HepG2 (cell line): ENCODE data around the gene F2RL3. TPM values are rescaled to one million over a fixed set of nuclear protein-coding genes. Genes with fewer than 3 reads are reported as not detected.

ENCODE experiments used
- ADNP ChIP-seq: sonication (generic); formaldehyde crosslinking; IDR thresholded peaks from 2 replicates; pipeline ENCODE4 v1.4.0; 2020; ENCODE audit warnings: missing genetic modification reagents
- AKAP8 ChIP-seq: sonication (generic); formaldehyde crosslinking; IDR thresholded peaks from 2 replicates; pipeline ENCODE4 v1.5.1; 2020; ENCODE audit warnings: mild to moderate bottlenecking, missing genetic modification reagents
- ELF3 ChIP-seq: IDR thresholded peaks from 2 replicates; pipeline ENCODE4 v1.6.1; 2016; ENCODE audit warnings: missing genetic modification reagents, missing compliant biosample characterization
- GTF2F1 ChIP-seq: fragments of 150-350 bp; IDR thresholded peaks from 2 replicates; pipeline ENCODE4 v1.6.1; 2014; ENCODE audit warnings: low read length
- KDM5B ChIP-seq: sonication (generic); formaldehyde crosslinking; IDR thresholded peaks from 2 replicates; pipeline ENCODE4 v1.4.0; 2020; ENCODE audit warnings: missing genetic modification reagents, mild to moderate bottlenecking, borderline replicate concordance
- REL ChIP-seq: sonication (generic); formaldehyde crosslinking; conservative IDR thresholded peaks from 2 replicates; pipeline ENCODE4 v1.8.0; 2022; ENCODE audit warnings: mild to moderate bottlenecking, missing genetic modification reagents, moderate library complexity
- SALL2 ChIP-seq: sonication (generic); formaldehyde crosslinking; IDR thresholded peaks from 2 replicates; pipeline ENCODE4 v1.8.1; 2023; ENCODE audit warnings: mild to moderate bottlenecking, missing genetic modification reagents, inconsistent platforms
- SNRNP70 ChIP-seq: fragments of 200-400 bp; formaldehyde crosslinking; IDR thresholded peaks from 2 replicates; pipeline ENCODE4 v1.6.1; 2017; ENCODE audit warnings: mild to moderate bottlenecking, low read depth, low read length, moderate library complexity
- ZFX ChIP-seq: sonication (generic); formaldehyde crosslinking; IDR thresholded peaks from 2 replicates; pipeline ENCODE4 v1.4.0; 2020; ENCODE audit warnings: mild to moderate bottlenecking, low read depth, missing genetic modification reagents, moderate library complexity
- ZNF343 ChIP-seq: sonication (generic); formaldehyde crosslinking; IDR thresholded peaks from 2 replicates; pipeline ENCODE4 v1.4.0; 2020; ENCODE audit warnings: mild to moderate bottlenecking, missing genetic modification reagents
- ZNF546 ChIP-seq: sonication (generic); formaldehyde crosslinking; conservative IDR thresholded peaks from 2 replicates; pipeline ENCODE4 v1.8.1; 2023; ENCODE audit warnings: mild to moderate bottlenecking, missing genetic modification reagents
- ZNF557 ChIP-seq: sonication (generic); formaldehyde crosslinking; IDR thresholded peaks from 2 replicates; pipeline ENCODE4 v1.4.0; 2020; ENCODE audit warnings: missing genetic modification reagents
- ZNF777 ChIP-seq: sonication (generic); formaldehyde crosslinking; IDR thresholded peaks from 2 replicates; pipeline ENCODE4 v1.4.0; 2020; ENCODE audit warnings: missing genetic modification reagents
- ZSCAN9 ChIP-seq: IDR thresholded peaks from 2 replicates; pipeline ENCODE4 v1.6.1; 2016; ENCODE audit warnings: borderline replicate concordance
- polyA plus RNA-seq, 8 experiments: library from polyadenylated mRNA; depleted of rRNA in 3 of 8; stranded (reverse) in 7 of 8; unstranded in 1 of 8; fragments of >200 nt; fragmentation: Illumina TruSeq in 4 of 8; extraction: Trizol in 4 of 8; gene quantifications; 2 replicates each; pipeline versions ENCODE4 v1.2.1 to v1.2.3, GENCODE V29; 2011 to 2016; ENCODE audit warnings: low read depth in 4 of 8, missing spikeins in 1 of 8, mixed read lengths in 1 of 8; ENCODE audit not compliant: insufficient read depth in 1 of 8
- total RNA-seq, 5 experiments: library from RNA; depleted of rRNA; stranded (reverse); fragments of >200 nt; fragmentation: Illumina TruSeq; extraction: Trizol; gene quantifications; 2 replicates each; pipeline ENCODE4 v1.2.3, GENCODE V29; 2016; ENCODE audit warnings: low read depth in 1 of 5
- TF ChIP-seq, protein P1 (sequence below): sonication (generic); formaldehyde crosslinking; IDR thresholded peaks from 2 replicates; pipeline ENCODE4 v1.5.1; 2020; ENCODE audit warnings: missing genetic modification reagents, mild to moderate bottlenecking, borderline replicate concordance
- TF ChIP-seq, protein P2 (sequence below): IDR thresholded peaks from 2 replicates; pipeline ENCODE4 v1.6.1; 2016; ENCODE audit warnings: low read depth, missing genetic modification reagents, missing compliant biosample characterization
- TF ChIP-seq, protein P3 (sequence below): IDR thresholded peaks from 2 replicates; pipeline ENCODE4 v1.6.1; 2012; ENCODE audit warnings: inconsistent platforms
- TF ChIP-seq, protein P4 (sequence below): sonication (generic); formaldehyde crosslinking; IDR thresholded peaks from 2 replicates; pipeline ENCODE4 v1.4.0; 2020; ENCODE audit warnings: mild to moderate bottlenecking, missing genetic modification reagents
- TF ChIP-seq, protein P5 (sequence below): sonication (generic); formaldehyde crosslinking; IDR thresholded peaks from 2 replicates; pipeline ENCODE4 v1.4.0; 2020; ENCODE audit warnings: mild to moderate bottlenecking, missing genetic modification reagents

F2RL3 gene
- total and polyA plus RNA-seq, 2 of the 13 experiments (the other 11 are each of a cell fraction or from before 2014, with no cell fraction given), result not detected

DNA sequence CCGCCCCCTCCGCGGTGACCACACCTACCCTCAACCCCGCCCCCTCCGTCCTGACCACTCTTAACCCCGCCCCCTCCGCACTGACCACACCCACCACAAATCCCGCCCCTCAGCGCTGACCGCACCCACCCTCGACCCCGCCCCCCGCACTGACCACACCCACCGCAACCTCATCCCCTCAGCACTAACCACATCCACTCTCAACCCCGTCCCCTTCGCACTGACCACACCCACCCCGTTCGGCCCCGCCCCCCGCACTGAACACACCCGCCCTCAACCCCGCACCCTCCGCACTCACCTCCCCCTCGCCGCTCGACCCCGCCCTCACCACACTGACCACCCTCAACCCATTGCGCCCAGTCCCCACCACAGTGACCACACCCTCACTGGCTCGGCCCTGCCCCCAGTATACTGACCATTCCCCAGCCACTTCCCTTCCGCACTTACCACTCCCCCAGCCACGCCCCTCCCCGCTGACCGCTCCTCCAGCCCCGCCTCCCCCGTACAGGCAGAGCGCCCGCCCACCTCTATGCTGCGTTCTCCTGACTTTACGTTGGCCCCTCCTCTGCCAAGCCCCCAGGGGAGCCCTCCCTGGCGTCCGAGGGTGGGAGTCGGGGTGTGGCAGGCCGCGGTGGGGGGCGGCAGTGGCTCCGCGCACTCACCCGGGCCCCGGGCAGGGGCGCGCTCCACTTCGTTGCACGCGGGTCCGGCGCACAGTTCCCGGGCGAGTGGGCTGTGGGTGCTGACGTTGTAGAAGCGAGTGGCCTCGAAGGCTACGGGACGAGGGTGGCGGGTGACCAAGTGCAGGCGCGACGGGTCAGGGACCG is 8.4 kb downstream of the F2RL3 start (continued):
- TF ChIP-seq, protein P1, sequence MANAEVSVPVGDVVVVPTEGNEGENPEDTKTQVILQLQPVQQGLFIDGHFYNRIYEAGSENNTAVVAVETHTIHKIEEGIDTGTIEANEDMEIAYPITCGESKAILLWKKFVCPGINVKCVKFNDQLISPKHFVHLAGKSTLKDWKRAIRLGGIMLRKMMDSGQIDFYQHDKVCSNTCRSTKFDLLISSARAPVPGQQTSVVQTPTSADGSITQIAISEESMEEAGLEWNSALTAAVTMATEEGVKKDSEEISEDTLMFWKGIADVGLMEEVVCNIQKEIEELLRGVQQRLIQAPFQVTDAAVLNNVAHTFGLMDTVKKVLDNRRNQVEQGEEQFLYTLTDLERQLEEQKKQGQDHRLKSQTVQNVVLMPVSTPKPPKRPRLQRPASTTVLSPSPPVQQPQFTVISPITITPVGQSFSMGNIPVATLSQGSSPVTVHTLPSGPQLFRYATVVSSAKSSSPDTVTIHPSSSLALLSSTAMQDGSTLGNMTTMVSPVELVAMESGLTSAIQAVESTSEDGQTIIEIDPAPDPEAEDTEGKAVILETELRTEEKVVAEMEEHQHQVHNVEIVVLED (CRISPR knock-in tag), result peak; percentile 62
- TF ChIP-seq ZNF557 (CRISPR knock-in tag) (no peak), REL (CRISPR knock-in tag) (no peak), ZNF777 (peak; percentile 68), KDM5B (peak; percentile 24; the same call in 1 of the 2 replicates), ZNF343 (CRISPR knock-in tag) (no peak), GTF2F1 (no peak), ZFX (peak; percentile 34), AKAP8 (no peak), ELF3 (CRISPR knock-in tag) (no peak), SNRNP70 (no peak), ZSCAN9 (no peak), ZNF546 (CRISPR knock-in tag) (no peak), SALL2 (CRISPR knock-in tag) (no peak), ADNP (CRISPR knock-in tag) (no peak)
- TF ChIP-seq, protein P2, sequence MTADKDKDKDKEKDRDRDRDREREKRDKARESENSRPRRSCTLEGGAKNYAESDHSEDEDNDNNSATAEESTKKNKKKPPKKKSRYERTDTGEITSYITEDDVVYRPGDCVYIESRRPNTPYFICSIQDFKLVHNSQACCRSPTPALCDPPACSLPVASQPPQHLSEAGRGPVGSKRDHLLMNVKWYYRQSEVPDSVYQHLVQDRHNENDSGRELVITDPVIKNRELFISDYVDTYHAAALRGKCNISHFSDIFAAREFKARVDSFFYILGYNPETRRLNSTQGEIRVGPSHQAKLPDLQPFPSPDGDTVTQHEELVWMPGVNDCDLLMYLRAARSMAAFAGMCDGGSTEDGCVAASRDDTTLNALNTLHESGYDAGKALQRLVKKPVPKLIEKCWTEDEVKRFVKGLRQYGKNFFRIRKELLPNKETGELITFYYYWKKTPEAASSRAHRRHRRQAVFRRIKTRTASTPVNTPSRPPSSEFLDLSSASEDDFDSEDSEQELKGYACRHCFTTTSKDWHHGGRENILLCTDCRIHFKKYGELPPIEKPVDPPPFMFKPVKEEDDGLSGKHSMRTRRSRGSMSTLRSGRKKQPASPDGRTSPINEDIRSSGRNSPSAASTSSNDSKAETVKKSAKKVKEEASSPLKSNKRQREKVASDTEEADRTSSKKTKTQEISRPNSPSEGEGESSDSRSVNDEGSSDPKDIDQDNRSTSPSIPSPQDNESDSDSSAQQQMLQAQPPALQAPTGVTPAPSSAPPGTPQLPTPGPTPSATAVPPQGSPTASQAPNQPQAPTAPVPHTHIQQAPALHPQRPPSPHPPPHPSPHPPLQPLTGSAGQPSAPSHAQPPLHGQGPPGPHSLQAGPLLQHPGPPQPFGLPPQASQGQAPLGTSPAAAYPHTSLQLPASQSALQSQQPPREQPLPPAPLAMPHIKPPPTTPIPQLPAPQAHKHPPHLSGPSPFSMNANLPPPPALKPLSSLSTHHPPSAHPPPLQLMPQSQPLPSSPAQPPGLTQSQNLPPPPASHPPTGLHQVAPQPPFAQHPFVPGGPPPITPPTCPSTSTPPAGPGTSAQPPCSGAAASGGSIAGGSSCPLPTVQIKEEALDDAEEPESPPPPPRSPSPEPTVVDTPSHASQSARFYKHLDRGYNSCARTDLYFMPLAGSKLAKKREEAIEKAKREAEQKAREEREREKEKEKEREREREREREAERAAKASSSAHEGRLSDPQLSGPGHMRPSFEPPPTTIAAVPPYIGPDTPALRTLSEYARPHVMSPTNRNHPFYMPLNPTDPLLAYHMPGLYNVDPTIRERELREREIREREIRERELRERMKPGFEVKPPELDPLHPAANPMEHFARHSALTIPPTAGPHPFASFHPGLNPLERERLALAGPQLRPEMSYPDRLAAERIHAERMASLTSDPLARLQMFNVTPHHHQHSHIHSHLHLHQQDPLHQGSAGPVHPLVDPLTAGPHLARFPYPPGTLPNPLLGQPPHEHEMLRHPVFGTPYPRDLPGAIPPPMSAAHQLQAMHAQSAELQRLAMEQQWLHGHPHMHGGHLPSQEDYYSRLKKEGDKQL, result no peak
- TF ChIP-seq, protein P3, sequence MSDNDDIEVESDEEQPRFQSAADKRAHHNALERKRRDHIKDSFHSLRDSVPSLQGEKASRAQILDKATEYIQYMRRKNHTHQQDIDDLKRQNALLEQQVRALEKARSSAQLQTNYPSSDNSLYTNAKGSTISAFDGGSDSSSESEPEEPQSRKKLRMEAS, result peak; percentile 63; the same call in 1 of the 2 replicates
- TF ChIP-seq, protein P4, sequence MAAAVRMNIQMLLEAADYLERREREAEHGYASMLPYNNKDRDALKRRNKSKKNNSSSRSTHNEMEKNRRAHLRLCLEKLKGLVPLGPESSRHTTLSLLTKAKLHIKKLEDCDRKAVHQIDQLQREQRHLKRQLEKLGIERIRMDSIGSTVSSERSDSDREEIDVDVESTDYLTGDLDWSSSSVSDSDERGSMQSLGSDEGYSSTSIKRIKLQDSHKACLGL, result peak; percentile 53; the same call in 1 of the 2 replicates
- TF ChIP-seq, protein P5, sequence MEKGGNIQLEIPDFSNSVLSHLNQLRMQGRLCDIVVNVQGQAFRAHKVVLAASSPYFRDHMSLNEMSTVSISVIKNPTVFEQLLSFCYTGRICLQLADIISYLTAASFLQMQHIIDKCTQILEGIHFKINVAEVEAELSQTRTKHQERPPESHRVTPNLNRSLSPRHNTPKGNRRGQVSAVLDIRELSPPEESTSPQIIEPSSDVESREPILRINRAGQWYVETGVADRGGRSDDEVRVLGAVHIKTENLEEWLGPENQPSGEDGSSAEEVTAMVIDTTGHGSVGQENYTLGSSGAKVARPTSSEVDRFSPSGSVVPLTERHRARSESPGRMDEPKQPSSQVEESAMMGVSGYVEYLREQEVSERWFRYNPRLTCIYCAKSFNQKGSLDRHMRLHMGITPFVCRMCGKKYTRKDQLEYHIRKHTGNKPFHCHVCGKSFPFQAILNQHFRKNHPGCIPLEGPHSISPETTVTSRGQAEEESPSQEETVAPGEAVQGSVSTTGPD (CRISPR knock-in tag), result no peak
